ENCODE measurements around the gene KCNIP3.

- TF ChIP-seq CTCF (IDR thresholded peaks at IDR 0.05; ENCODE audit: insufficient read depth, low read depth, low read length) (no peak), EZH2 (IDR thresholded peaks at IDR 0.05; ENCODE audit: insufficient read depth, low read length) (no peak)
Observed at GRCh38 chr2:95311815-95312542, 14.8 kb downstream of the KCNIP3 start.

Measured in astrocyte (in vitro differentiated cells and primary cell).